Measurements from ENCODE around the gene PKD2L1. TPM values are rescaled to one million over a fixed set of nuclear protein-coding genes. Genes with fewer than 3 reads are reported as not detected.

Gene PKD2L1
- total and polyA plus RNA-seq, 2 experiments from 2014 or later = not detected

- no peaks in the 10 kb centered on the region for H3K9me3 ChIP-seq (ENCODE audit: low read depth)
- H3K4me3 ChIP-seq = no peak overlapping the region
- peaks cover 24% of the 10 kb centered on the region for H3K36me3 ChIP-seq
- no peak for DNase-seq (ENCODE audit: low read depth in 1 of 2, low spot score in 1 of 2)
- peaks cover 15% of the 10 kb centered on the region for H3K4me1 ChIP-seq (ENCODE audit: low read depth)
- peak overlapping the region; percentile 59 for H3K27ac ChIP-seq
- TF ChIP-seq CTCF (IDR thresholded peaks at IDR 0.05; ENCODE audit: low read depth, low read length) = no peak
- H3K27me3 ChIP-seq = no peaks in the 10 kb centered on the region
These were observed 34.1 kb upstream of the PKD2L1 start for GRCh38 chr10:100364175-100364574.

- Histone ChIP-seq H3K36me3 (peaks cover 27% of the 10 kb centered on the region), H3K4me3 (no peak overlapping the region), H3K4me1 (ENCODE audit: low read depth) (peaks cover 22% of the 10 kb centered on the region), H3K27ac (peak overlapping the region; percentile 59), H3K9me3 (ENCODE audit: low read depth) (no peaks in the 10 kb centered on the region), H3K27me3 (no peaks in the 10 kb centered on the region)
- no peak for TF ChIP-seq CTCF (IDR thresholded peaks at IDR 0.05; ENCODE audit: low read depth, low read length)
- DNase-seq (ENCODE audit: low read depth in 1 of 2, low spot score in 1 of 2) = no peak
These were observed 32.8 kb upstream of the PKD2L1 start for GRCh38 chr10:100362570-100363496.

DNA sequence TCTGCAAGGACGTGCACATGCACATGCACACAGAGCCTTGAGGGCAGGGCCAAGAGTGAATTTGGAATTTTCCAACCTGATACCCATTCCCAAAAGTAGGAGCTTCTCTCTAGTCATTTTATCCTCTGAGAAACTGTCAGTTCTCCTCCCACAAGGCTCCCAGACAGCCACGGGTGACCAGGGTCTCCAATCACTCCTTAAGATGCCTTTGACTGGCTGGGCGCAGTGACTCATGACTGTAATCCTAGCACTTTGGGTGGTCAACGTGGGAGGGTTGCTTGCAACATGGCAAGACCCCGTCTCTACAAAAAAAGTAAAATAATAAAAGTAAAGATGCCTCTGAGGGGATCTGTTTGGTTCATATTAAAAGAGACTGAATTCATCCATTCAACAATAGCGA, 30.2 kb upstream of the PKD2L1 start:
- Histone ChIP-seq H3K9me3 (ENCODE audit: low read depth) (no peaks in the 10 kb centered on the region), H3K4me3 (no peak overlapping the region), H3K36me3 (peaks cover 46% of the 10 kb centered on the region), H3K27ac (peak overlapping the region; percentile 84), H3K4me1 (ENCODE audit: low read depth) (peaks cover 34% of the 10 kb centered on the region), H3K27me3 (no peaks in the 10 kb centered on the region)
- TF ChIP-seq CTCF (IDR thresholded peaks at IDR 0.05; ENCODE audit: low read depth, low read length) = no peak
- no peak for DNase-seq (ENCODE audit: low read depth in 1 of 2, low spot score in 1 of 2)

- TF ChIP-seq CTCF (IDR thresholded peaks at IDR 0.05; ENCODE audit: low read depth, low read length) = no peak
- Histone ChIP-seq H3K27ac (peak overlapping the region; percentile 84), H3K4me3 (no peak overlapping the region), H3K4me1 (ENCODE audit: low read depth) (peaks cover 34% of the 10 kb centered on the region), H3K27me3 (no peaks in the 10 kb centered on the region), H3K9me3 (ENCODE audit: low read depth) (no peaks in the 10 kb centered on the region), H3K36me3 (peaks cover 52% of the 10 kb centered on the region)
- DNase-seq (ENCODE audit: low read depth in 1 of 2, low spot score in 1 of 2) = peak in 1 of 2 donors; percentile 32
These were observed 29.6 kb upstream of the PKD2L1 start for GRCh38 chr10:100359529-100360150.

DNA sequence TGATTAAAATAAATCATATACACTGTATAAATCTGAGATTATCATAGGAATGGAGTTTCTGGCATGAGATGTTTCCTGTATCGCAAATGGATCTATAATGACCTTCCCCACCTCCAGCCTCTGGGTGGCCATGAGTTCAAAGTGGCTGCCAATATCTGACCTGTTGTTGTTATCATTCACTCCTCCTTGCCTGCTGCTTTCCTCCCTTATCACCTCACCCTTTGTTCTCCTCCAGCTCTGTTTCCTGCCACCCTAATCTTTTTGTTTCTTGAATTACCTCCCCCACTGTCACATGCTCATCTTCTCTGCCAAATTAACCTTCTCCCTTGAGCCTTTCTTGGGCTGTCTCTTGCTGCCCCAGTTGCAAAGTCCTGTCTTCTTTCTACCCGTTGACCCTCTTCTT, 29.0 kb upstream of the PKD2L1 start:
- Histone ChIP-seq H3K4me3 (no peak overlapping the region), H3K4me1 (ENCODE audit: low read depth) (peaks cover 34% of the 10 kb centered on the region), H3K36me3 (peaks cover 58% of the 10 kb centered on the region), H3K9me3 (ENCODE audit: low read depth) (no peaks in the 10 kb centered on the region), H3K27ac (peak overlapping the region; percentile 84), H3K27me3 (no peaks in the 10 kb centered on the region)
- DNase-seq (ENCODE audit: low read depth in 1 of 2, low spot score in 1 of 2) = peak in 1 of 2 donors; percentile 41
- TF ChIP-seq CTCF (IDR thresholded peaks at IDR 0.05; ENCODE audit: low read depth, low read length) = no peak

Measured in cardiac muscle cell (in vitro differentiated cells and primary cell).